NCI-H82 treated with DMSO at 0.1 percent for 48 hours (cell line): Measurements from ENCODE around the gene PAX9.

ENCODE experiments used
- DNase-seq: peaks from one replicate; lab custom pipeline; 2025; ENCODE audit not compliant: unreplicated experiment; lab: John Stamatoyannopoulos, UW

Gene PAX9

DNA sequence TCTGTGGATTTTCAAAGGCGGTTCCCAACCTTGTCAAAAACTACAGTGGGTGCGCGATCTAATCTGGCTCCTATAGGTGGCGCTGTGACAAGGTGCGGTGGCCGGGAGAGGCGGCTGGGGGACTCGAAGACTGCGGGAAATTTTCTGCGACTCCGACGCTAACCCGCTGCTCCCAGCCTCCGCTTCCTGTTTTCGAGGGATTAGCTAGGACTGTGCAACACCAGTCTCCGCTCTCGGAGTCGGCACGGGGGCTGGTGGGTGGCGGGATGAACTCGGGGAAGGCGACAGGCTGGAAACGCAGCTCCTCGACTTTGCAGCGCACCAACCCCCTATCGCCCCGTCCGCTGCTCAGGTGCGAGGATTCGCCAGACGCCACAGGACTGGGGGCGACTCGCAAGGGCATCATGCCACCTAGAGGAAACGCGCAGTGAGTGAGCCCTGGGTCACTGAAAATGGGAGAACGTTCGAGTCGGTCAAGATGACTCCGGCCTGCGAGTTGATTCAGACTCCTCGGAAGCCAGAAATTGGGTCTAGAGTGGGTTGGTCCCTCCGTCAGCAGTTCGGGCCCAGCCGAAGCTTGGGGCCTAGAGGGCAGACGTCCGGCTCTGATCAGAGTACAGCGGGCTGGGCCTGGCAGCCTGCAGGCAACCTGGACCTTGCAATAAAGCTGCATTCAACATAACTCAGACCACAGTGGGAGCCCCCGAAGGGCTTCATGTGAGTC lies 5.5 kb upstream of the PAX9 start:
- peak; percentile 5 for DNase-seq

DNA sequence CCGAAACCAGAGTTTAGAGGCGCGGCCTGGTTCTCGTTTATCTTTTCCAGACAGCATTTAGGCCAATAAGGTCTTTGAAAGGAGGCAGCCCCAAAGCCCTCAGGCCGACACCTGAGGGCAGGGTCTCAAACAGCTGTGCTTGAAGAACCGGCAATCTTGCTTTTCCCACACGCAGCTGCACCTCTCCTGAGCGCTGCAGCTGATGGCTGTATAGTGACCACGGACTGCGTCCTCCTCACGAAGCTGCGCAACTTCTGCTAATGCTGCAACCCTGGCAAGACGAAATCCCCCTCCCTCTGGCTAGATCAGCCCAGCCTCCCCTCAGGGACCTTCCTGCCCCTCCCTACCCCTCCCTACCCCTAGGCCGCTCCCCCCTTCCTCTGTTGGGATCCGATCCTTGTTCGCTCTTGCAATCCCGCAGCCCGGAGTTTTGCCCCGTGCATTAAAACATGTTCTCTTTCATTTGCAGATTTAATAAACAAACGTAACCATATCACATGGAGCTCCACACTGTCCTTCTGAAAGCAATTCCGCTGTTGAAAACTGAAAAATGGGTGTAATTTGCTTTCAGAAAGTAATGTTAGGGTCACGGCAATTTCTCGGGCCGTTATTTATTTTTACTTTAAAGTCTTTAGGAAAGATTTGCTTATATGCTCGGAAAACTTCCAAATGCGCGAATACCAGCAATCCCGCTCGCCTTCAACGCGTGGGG lies 4.8 kb upstream of the PAX9 start:
- no peak for DNase-seq

DNA sequence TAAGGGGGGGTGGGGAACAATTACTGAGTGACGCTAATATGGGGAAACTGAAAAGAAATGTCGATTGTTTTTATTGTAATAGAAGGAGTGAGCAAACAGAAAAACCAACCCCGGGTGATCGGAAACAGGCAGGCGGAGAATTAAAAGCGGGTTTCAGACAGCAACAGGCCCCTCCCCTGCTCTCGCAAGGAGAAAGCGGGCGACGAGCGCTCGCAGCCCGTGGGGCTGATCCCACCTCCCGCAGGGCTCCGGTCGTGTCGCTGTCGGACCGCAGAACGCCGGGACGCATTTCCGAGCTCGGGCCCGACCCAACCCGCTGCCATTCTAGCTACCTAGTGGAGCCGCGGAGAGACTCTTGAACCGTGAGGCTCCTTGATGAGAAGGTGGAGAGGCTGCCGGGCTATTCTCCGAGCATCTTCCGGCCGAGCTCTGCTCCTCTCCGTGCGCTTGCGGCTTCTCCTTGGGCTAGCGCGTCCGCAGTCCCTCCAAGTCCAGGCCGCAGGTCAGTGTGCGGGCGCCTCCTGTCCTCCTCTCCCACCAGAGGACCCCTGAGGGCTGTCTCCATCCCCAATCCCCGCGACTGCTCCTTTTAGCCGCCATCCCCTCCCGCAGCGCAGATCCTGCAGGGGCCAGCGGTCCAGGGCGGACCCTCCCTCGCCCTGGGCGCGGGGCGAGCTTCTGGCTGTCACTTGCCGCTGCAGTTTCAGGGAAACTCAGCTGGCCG lies 4.1 kb upstream of the PAX9 start:
- DNase-seq: no peak

GRCh38 chr14:36658123-36659009 lies 3.3 kb upstream of the PAX9 start:
- DNase-seq: no peak

DNA sequence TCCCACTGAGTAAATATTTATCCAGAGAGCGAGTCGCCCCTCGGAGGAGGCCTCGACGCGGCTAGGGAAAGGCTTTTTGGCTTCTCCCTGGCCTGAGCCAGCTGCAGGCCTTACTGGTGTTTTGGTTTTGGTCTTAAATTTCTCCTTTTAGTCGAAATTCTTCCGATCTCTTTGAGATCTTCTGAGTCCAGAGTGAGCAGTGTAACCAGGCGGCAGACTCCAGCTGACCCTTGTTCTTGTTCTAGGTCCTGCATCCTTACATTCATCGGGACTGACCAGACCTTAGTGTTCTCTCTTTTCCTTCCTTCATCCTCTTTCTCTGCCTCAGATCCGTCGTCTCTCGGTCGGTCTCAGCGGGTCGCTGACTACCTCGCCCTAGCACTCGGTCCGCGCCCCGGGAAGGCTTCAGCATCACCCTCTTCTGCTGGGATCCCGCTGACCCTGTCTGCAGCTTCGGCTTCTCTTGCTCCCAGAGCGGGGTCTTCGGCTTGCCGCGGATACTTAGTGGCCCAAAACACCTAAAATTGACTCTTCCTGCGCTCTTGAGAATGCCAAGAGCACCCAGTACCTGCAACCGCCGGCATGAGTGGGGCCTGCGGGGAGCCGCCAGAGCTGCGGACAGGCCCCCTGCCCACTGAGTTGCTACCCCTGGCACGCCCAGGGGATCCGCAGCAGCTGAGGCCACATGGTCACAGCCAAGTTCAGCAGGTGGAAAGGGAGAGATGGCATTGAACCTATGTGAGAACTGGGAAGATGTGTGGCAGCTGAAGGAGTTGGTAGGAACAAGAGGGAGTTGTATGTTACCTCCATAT lies 2.4 kb upstream of the PAX9 start:
- no peak for DNase-seq

- DNase-seq: no peak
Observed at GRCh38 chr14:36659822-36660735, 1.6 kb upstream of the PAX9 start.

DNA sequence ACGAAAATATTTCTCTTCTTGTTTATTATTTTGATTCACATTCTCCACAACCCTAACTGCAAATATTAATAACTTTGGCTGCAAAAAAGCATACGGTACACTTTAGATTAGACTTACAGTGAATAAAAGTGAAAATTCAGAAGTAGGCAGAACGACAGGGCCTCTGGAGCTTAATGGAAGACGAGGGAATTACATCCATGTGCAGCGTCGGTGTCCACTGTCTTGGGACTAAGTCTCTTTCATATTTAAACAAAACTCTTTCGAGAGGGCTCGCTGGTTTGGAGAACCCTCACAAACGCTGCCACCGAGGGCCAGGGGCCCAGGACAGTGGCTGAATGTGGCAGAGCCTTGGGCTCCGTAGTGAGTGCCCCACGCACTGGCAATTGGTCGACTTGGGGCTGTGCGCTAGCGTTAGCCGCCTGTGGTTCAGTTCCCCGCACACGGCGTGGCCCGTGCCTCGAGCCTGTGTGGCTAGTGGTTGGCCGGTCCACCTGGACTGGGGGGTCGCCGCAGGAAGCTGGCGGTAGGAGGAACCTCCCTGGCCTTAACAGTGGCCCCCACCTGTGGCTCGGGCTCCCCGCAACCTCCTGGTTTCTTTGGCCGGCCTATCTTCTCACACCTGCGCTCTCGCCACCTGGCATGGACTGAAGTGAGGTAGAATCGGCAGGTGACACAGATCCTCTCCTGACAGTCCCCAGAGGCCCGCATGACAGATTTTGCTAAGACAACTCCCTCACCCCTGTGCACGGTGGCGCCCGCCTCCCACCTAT lies 739 bp upstream of the PAX9 start:
- DNase-seq: no peak

DNA sequence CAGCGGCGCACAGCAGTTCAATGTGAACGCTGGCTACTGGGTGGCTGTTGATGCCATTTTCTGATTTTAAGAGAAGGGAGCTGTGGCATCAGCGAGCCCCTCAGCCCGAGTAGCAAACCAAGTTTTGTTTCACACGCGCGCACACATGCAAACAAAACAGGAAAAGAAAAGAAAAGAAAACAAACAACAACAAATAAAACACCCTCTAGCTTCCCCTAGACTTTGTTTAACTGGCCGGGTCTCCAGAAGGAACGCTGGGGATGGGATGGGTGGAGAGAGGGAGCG lies 540 bp downstream of the PAX9 start:
- no peak for DNase-seq

DNA sequence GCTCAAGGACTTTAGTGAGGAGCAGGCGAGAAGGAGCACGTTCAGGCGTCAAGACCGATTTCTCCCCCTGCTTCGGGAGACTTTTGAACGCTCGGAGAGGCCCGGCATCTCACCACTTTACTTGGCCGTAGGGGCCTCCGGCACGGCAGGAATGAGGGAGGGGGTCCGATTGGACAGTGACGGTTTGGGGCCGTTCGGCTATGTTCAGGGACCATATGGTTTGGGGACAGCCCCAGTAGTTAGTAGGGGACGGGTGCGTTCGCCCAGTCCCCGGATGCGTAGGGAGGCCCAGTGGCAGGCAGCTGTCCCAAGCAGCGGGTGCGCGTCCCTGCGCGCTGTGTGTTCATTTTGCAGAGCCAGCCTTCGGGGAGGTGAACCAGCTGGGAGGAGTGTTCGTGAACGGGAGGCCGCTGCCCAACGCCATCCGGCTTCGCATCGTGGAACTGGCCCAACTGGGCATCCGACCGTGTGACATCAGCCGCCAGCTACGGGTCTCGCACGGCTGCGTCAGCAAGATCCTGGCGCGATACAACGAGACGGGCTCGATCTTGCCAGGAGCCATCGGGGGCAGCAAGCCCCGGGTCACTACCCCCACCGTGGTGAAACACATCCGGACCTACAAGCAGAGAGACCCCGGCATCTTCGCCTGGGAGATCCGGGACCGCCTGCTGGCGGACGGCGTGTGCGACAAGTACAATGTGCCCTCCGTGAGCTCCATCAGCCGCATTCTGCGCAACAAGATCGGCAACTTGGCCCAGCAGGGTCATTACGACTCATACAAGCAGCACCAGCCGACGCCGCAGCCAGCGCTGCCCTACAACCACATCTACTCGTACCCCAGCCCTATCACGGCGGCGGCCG lies 1.1 kb downstream of the PAX9 start:
- DNase-seq: no peak

DNA sequence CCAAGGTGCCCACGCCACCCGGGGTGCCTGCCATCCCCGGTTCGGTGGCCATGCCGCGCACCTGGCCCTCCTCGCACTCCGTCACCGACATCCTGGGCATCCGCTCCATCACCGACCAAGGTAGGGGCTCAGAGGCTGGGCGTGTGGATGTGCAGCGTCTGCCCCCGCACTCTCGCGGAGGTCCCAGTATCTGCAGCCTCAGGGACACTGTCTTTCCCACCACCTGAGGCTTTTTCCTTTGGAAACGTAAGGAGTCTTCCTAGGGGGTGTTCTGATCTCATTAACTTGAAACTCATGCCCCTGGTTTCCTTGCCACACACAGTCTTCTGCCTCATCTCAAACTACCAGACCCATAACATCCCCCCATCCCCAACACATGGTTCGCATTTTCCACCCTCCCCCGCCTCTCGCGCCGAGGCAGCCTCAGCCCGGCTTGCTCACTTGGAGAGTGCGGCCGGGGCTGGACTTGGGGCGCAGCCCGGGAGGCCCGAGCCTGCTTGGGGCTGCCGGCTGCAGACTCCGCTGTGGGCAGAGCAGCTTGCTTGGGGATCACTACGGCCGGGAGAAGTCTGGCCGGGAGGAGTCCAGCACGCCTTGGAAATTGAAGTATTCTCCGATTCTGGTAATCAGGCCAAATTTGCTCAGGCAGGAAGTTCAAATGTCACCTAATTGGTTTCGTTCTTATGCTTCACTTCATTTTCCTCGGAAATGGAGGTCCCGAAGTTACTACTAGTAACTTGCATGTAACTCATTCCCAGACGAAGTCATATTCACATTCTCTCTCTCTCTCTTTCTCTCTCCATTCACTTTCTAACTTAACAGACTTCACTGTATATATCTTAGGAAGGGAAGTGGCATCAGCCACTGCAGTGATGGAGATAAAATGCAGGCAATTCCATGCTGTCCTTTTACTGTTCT lies 2.0 kb downstream of the PAX9 start:
- DNase-seq: no peak

GRCh38 chr14:36664322-36665193 lies 2.9 kb downstream of the PAX9 start:
- DNase-seq: no peak

DNA sequence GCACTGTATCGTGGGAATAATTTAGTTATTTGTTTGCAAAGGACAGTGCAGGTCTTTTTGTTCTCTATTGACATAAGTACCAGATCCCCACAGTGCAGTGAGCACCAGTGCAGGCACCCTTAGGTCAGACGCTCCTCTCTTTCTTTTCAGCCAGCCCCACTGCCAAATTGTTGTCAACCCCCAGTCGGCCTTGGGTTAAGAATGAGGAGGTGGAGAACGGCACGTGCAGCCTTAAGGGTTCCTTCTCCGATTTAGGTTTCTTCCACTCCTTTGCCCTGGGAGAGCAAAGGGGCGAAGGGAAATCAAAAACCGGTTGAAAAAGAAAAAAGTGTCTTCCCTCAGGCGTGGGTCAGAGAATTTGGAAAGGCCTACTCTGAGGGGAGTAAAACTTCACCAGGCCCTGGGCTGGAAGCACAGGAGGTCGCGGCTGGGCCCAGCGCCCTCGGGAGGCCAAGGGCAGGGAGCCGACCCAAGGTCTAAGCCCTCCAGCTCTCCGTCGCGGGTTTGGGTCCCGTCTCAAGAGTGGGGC lies 4.3 kb downstream of the PAX9 start:
- DNase-seq: no peak

DNA sequence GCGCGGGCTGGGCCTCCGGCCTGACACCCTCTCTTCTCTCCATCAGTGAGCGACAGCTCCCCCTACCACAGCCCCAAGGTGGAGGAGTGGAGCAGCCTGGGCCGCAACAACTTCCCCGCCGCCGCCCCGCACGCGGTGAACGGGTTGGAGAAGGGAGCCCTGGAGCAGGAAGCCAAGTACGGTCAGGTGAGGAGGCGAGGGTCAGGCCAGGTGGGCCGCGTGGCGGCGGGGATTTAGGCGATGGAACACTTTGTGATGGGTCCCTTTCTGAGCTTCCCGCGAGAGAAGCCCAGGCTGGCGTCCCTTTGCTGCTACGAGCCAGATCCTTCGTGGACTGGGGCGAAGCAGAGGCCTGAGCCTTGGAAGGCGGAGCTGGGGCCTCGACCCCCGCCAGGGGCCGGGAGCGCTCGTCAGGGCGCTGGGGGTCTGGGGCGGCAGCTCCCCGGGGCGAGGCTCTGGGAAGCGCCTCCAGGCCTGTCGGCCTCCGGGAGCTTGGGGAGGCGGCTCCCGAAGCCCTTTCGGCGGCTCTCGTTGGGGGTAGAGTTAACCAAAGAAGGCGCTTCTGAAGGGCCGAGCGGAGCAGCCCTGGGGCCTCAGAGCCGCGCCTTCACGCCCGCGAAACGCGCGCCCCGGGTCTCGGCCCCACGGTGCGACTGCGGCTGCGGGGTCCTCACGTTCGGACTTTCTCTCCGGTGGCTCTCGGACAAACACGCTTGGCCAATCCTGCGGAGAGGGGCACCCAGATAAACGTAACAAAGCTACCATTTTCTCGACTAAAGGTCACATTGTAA lies 5.0 kb downstream of the PAX9 start:
- no peak for DNase-seq

GRCh38 chr14:36667679-36668078 lies 6.0 kb downstream of the PAX9 start:
- DNase-seq: no peak

DNA sequence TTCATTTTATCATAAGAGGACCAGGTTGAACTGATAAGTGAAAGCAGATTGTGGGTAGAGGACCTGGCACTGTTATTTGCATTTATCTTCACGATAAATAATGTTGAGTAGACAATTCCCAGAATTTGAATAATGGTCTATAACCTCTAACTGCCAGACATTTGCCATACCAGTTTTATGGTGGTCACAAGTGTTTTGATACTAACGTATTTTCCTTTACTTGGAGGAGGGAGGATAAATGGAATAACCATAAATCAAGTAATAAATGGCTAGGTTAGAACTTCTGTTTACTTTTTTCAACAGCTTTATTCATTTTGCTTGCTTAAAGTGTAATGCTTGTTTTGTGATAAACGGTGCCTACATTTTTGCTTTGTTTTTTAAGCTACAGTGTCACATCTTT lies 9.5 kb downstream of the PAX9 start:
- DNase-seq: no peak
